Upper lobe of left lung (tissue), 4 donors: ENCODE results near the gene TRA2B.

Source experiments
- EP300 ChIP-seq, 4 donors: sonication (generic); formaldehyde crosslinking; IDR thresholded peaks; one replicate each; pipeline ENCODE4 v1.5.1; 2017; ENCODE audit warnings: antibody characterized with exemption in 4 of 4, control low read depth in 2 of 4
- POLR2A ChIP-seq, 4 donors: fragments of 450-650 bp; IDR thresholded peaks; one replicate each; pipeline ENCODE4 v1.5.1; 2016 to 2017; ENCODE audit warnings: antibody characterized with exemption in 4 of 4, mild to moderate bottlenecking in 2 of 4
- POLR2AphosphoS5 ChIP-seq, 2 donors: sonication (generic); formaldehyde crosslinking; IDR thresholded peaks; one replicate each; pipeline ENCODE4 v1.5.1; 2017; ENCODE audit warnings: antibody characterized with exemption in 2 of 2
- TF ChIP-seq, protein P1 (sequence below), 6 experiments: fragments of 450-650 bp in 4 of 6; fragments of 200-600 bp in 2 of 6; sonication (generic) in 2 of 6; IDR thresholded peaks; one replicate each; pipeline ENCODE4 v1.5.1; 2016 to 2019; ENCODE audit warnings: antibody characterized with exemption in 6 of 6

DNA sequence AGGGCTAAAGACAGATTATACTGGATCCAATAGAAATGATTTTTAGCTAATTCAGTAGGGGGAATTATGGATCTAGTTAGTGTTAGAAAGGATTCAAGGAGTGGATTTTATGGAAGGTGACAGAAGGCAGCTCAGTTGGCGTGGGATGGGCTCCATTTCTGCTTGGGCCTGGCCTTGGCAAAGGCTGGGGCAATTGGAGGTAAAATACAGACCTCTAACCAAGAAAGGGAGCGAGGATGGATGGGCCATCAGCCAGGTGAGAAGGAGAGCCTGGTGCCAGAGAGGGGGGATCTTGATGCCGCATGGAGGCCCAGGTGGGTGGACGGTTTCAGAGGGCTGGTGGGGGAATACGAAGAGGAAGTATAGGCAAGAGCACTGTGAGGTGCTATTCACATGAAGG lies 40.7 kb upstream of the TRA2B start:
- no peak for TF ChIP-seq POLR2A (IDR thresholded peaks at IDR 0.05)
- TF ChIP-seq, protein P1, sequence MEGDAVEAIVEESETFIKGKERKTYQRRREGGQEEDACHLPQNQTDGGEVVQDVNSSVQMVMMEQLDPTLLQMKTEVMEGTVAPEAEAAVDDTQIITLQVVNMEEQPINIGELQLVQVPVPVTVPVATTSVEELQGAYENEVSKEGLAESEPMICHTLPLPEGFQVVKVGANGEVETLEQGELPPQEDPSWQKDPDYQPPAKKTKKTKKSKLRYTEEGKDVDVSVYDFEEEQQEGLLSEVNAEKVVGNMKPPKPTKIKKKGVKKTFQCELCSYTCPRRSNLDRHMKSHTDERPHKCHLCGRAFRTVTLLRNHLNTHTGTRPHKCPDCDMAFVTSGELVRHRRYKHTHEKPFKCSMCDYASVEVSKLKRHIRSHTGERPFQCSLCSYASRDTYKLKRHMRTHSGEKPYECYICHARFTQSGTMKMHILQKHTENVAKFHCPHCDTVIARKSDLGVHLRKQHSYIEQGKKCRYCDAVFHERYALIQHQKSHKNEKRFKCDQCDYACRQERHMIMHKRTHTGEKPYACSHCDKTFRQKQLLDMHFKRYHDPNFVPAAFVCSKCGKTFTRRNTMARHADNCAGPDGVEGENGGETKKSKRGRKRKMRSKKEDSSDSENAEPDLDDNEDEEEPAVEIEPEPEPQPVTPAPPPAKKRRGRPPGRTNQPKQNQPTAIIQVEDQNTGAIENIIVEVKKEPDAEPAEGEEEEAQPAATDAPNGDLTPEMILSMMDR (IDR thresholded peaks at IDR 0.05) = no peak
- no peak for TF ChIP-seq POLR2AphosphoS5 (IDR thresholded peaks at IDR 0.05)
- no peak for TF ChIP-seq EP300 (IDR thresholded peaks at IDR 0.05)
